CD4-positive, alpha-beta T cell treated with Interferon alpha-2 for 1 hour (primary cell): ENCODE data around the gene OBSCN.
"Not testable (repeated sequence)": the region's sequence is repeated elsewhere in the genome, so short reads cannot be mapped to it uniquely, and the experiment has no call there.

ENCODE experiments used
- DNase-seq, 2 donors: peaks; one replicate each; pipeline ENCODE4 v3.0.0-alpha.2; 2020 to 2022

The OBSCN gene

DNA sequence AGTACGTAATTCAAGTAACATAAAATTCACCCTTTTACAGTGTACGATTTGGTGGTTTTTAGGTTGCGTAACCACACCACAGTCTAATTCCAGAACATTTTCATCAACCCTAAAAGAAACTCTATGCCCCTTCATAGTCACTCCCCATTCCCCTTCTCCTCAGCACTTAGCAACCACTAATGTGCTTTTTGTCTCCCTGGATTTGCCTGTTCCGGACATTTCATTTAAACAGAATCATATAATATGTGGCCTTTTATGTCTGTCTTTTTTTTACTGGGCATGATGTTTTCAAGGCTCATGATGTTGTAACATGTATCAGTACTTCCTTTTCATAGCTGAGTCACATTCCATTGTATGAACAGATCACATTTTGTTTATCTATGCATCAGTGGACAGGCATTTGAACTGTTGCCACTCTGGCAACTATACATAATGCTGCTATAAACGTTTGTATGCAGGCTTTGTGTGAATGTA lies 20.8 kb downstream of the OBSCN start:
- DNase-seq: no peak

DNA sequence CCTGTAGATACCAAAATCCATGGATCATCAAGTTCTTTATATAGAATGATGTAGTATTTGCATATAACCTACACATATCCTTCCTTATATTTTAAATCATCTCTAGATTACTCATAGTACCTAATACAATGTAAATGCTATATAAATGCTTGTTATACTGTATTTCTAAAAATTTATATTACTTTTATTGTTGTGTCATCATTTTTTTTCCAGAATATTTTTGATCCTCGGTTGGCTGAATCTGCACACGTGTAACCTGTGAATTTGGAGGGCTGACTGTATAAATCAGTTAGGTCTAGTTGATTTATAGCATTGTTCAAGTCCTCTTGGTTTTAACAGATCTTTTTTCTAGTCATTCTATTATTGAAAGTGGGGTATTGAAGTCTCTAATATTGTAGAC lies 23.3 kb downstream of the OBSCN start:
- no peak for DNase-seq

DNA sequence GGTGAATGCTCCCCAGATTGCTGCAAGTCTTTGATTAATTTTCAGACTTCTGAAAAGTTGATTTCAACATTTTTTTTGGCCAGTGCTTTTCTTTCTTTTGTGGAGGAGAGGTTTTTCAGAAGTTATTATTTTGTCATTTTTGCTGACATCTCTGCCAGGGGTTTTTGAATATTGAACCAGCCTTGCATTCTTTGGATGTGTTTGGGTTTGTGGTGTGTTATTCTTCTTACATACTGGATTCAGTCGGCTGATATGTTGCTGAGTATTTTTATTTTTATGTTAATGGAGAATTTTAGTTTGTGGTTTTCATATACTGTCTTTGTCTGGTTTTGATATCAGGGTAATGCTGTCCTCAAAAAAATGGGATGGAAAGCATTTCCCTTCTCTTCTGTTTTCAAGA lies 25.3 kb downstream of the OBSCN start:
- no peak for DNase-seq

DNA sequence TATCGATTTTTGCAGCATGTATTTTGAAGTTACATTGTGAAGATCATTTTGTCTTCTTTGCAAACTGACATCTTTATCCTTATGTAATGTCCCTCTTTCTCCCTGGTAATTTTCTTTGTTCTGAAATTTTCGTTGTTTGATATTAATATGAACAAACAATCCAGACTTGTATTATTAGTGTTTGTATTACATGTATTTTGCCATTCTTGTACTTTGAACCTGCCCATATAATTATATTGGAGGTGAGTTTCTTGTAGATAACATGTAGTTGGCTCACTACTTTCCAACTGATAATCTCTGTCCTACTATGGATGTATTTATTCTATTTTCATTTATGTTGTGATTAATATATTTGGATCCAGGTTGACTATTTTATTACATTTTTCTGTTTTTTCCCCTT lies 27.1 kb downstream of the OBSCN start:
- DNase-seq: no peak

DNA sequence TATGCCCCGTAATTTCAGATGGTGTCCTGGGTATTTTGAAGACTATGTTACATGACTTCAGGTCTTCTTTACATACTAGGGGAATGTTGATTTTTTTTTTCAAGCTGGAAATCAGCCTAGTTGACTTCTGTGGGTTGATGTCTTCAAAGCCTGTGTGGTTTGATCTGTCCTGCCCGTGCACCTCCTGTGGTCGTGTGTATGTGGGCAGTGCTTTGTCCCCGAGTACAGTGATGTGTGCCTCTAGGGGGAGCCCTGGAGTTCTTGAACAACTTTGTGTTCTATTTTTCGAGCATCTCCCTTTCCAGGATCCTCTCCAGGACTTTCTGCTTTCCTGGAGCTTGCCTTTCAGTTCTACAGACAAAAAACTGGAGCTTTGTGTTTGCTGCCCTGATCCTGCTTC lies 28.9 kb downstream of the OBSCN start:
- DNase-seq: peak in 1 of 2 donors; percentile 37

DNA sequence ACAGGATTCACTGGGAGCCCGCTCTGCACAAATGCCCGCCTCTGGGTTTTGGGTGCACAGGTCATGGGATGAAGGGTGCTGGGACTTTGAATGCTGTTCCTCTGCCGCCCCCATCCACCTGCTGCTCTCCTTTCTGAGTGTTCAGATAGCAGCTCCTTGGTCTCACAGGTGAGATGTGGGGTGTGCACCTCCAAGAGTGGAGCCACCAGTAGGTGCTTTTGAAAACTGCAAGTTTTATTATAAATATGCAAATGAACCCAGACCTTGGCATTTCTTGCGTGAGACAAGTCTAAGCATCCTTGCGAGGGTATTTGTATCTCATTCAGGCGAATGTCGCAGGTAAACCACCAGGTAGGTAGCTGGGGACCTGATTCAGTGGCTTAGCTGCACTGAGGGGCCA lies 30.2 kb downstream of the OBSCN start:
- no peak for DNase-seq

- no peak for DNase-seq
These were observed 30.6 kb downstream of the OBSCN start for GRCh38 chr1:228238461-228238860.

- no peak for DNase-seq
These were observed 32.8 kb downstream of the OBSCN start for GRCh38 chr1:228240411-228241240.

GRCh38 chr1:228241259-228241658 lies 33.4 kb downstream of the OBSCN start:
- no peak for DNase-seq

GRCh38 chr1:228242409-228242808 lies 34.6 kb downstream of the OBSCN start:
- no peak for DNase-seq

DNA sequence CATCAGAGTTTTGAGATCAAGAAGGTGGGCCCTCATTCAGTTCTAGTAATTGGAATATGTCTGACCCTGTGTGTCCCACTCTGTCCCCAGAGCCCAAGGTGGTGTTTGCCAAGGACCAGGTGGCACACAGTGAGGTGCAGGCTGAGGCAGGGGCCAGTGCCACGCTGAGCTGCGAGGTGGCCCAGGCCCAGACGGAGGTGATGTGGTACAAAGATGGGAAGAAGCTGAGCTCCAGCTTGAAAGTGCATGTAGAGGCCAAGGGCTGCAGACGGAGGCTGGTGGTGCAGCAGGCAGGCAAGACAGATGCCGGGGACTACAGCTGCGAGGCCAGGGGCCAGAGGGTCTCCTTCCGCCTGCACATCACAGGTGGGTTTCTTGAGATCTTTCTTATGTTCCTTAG lies 35.2 kb downstream of the OBSCN start:
- DNase-seq: no peak

GRCh38 chr1:228243989-228244388 lies 36.1 kb downstream of the OBSCN start:
- not testable (repeated sequence) for DNase-seq

DNA sequence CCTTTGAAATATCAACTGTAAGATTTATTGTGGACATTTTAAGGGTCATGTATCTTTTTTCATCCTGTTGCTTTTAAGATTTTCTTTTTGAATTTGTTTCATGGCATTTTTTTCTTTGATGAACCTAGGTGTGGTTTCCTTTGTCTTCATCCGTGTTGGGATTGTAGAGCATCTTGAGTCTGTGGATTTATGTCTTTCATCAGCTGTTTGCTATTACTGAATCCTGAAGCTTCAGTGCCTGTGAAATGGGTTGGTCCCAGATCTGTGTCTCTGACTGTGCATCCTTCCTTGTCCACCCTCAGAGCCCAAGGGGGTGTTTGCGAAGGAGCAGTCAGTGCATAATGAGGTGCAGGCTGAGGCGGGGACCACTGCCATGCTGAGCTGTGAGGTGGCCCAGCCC lies 37.3 kb downstream of the OBSCN start:
- no peak for DNase-seq

GRCh38 chr1:228246216-228246900 lies 38.5 kb downstream of the OBSCN start:
- no peak for DNase-seq

GRCh38 chr1:228249513-228250305 lies 41.9 kb downstream of the OBSCN start:
- no peak for DNase-seq

- DNase-seq: not testable (repeated sequence)
These were observed 44.6 kb downstream of the OBSCN start for GRCh38 chr1:228252476-228252875.

DNA sequence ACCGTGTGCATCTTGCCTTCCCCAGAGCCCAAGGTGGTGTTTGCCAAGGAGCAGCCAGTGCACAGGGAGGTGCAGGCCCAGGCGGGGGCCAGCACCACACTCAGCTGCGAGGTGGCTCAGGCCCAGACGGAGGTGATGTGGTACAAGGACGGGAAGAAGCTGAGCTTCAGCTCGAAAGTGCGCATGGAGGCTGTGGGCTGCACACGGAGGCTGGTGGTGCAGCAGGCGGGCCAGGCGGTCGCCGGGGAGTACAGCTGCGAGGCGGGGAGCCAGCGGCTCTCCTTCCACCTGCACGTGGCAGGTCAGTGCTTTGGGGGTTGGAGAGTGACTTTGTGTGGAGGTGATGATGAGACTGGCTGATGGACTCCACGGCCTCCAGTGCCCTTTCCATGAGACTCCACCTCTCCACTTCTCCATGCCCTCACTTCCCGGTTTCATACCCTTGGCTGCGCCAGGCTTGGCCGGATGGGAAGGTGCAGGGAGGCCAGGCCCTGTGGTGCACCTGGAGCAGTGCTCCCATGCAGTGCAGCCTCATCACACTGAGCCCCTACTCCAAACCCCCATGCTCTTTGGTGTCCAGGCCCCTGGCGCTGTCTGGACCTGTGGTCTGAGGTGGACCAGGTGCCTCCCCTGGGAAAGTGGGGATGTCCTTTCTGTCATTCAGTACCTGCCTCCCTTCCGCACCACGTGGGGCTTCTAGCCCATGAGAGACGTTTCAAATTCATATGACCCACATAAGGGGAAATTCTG lies 49.0 kb downstream of the OBSCN start:
- no peak for DNase-seq

DNA sequence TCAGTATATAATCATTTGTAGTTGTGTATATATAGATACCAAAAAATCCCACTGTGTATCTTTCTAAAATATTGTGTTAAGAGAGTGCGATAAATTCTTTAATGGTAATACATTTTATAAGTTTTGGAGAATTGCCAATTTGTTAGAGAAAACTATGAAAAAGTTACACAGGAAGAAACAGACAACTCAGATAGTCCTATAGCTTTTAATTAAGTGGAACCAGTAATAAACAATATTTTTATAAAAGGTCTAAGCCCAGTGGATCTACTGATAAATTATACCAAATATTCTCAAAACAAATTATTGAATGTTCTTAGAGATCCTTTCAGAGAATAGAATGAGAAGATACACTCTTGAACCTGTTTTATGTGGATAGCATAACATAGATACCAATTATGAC lies 50.6 kb downstream of the OBSCN start:
- no peak for DNase-seq

- no peak for DNase-seq
These were observed 51.6 kb downstream of the OBSCN start for GRCh38 chr1:228259368-228259894.

- no peak for DNase-seq
These were observed 52.1 kb downstream of the OBSCN start for GRCh38 chr1:228259951-228260350.

GRCh38 chr1:228261706-228262105 lies 53.9 kb downstream of the OBSCN start:
- no peak for DNase-seq

DNA sequence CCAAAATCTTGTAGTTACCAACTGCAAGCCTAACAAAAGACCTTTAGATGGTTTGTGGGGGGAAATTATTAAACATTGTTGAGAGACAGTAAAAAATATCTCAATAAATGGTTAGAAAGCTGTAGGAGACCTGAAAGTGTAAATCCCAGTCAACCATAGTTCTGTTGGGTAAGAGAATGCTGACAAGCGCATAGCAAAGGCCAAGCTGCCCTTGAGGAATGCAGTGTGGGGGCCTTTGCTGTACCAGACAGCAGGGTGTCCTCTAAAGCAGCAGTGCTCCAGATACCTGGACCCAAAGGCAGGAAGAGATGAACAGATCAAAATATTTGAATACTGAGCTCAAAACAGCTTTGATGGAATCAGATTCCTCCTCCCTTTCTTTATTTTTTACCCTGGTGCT lies 54.6 kb downstream of the OBSCN start:
- DNase-seq: no peak
